GM21390 (cell line): ENCODE data around the gene RNU2-63P.
"Not testable (repeated sequence)": the region's sequence is repeated elsewhere in the genome, so short reads cannot be mapped to it uniquely, and the experiment has no call there.

Experiments used
- ATAC-seq: cut with Tn5 transposase; IDR thresholded peaks from one replicate; pipeline ENCODE4 v1.9.1; 2021; ENCODE audit not compliant: unreplicated experiment

The RNU2-63P gene

GRCh38 chr2:88032070-88032702, 15.8 kb upstream of the RNU2-63P start:
- ATAC-seq = no peak

- ATAC-seq = no peak
Measured at GRCh38 chr2:88028931-88029330, 12.6 kb upstream of the RNU2-63P start.

- ATAC-seq = no peak
Measured at GRCh38 chr2:88027697-88028389, 11.5 kb upstream of the RNU2-63P start.

GRCh38 chr2:88024509-88024908, 8.2 kb upstream of the RNU2-63P start:
- no peak for ATAC-seq

GRCh38 chr2:88022669-88022921, 6.2 kb upstream of the RNU2-63P start:
- ATAC-seq = no peak

- ATAC-seq = no peak
Measured at GRCh38 chr2:88019985-88020384, 3.6 kb upstream of the RNU2-63P start.

- ATAC-seq = no peak
Measured at GRCh38 chr2:88018909-88019308, 2.6 kb upstream of the RNU2-63P start.

GRCh38 chr2:88018077-88018805, 1.9 kb upstream of the RNU2-63P start:
- not testable (repeated sequence) for ATAC-seq

- ATAC-seq = not testable (repeated sequence)
Measured at GRCh38 chr2:88017780-88018038, 1.4 kb upstream of the RNU2-63P start.

- ATAC-seq = peak; percentile 53
Measured at GRCh38 chr2:88016960-88017779, 823 bp upstream of the RNU2-63P start.

GRCh38 chr2:88011011-88011410, 5.3 kb downstream of the RNU2-63P start:
- ATAC-seq = no peak

GRCh38 chr2:88010136-88010535, 6.2 kb downstream of the RNU2-63P start:
- no peak for ATAC-seq

- no peak for ATAC-seq
Measured at GRCh38 chr2:88006912-88007439, 9.4 kb downstream of the RNU2-63P start.

- no peak for ATAC-seq
Measured at GRCh38 chr2:88005776-88006175, 10.6 kb downstream of the RNU2-63P start.

GRCh38 chr2:88003074-88003755, 13.1 kb downstream of the RNU2-63P start:
- ATAC-seq = no peak

GRCh38 chr2:88002359-88002707, 14.0 kb downstream of the RNU2-63P start:
- no peak for ATAC-seq

- not testable (repeated sequence) for ATAC-seq
Measured at GRCh38 chr2:88000474-88000873, 15.9 kb downstream of the RNU2-63P start.

- ATAC-seq = no peak
Measured at GRCh38 chr2:87996570-87996969, 19.8 kb downstream of the RNU2-63P start.

- ATAC-seq = no peak
Measured at GRCh38 chr2:87995756-87996155, 20.6 kb downstream of the RNU2-63P start.

- ATAC-seq = not testable (repeated sequence)
Measured at GRCh38 chr2:87994304-87994850, 22.0 kb downstream of the RNU2-63P start.

GRCh38 chr2:87992569-87992968, 23.8 kb downstream of the RNU2-63P start:
- ATAC-seq = not testable (repeated sequence)
